ENCODE measurements around the gene PRR27. TPM values are rescaled to one million over a fixed set of nuclear protein-coding genes. Genes with fewer than 3 reads are reported as not detected.

PRR27 gene
- total RNA-seq, 1 experiment from 2014 or later, result not detected

- intact Hi-C loops (cut with micrococcal nuclease; ENCODE audit: unreplicated experiment) (no loop called here), in situ Hi-C loops (cut with HindIII; ENCODE audit: low pct_unique_long_range_greater_than_20kb, low sequenced_read_pairs) (no loop called here)
- DNase-seq (ENCODE audit: low read depth, low spot score) (no peak), ATAC-seq (no peak)
- H3K36me3 ChIP-seq (ENCODE audit: control insufficient read depth, insufficient read depth, low read length), result no peaks in the 10 kb centered on the region
- BruUV-seq (replicated peaks), result no TSS peak
- no peak overlapping the region for H3K27ac ChIP-seq (ENCODE audit: low read length)
- CTCF ChIA-PET, result no interaction called here
- no peak overlapping the region for H3K4me3 ChIP-seq (ENCODE audit: low read depth in 2 of 2, low read length in 2 of 2)
- POLR2A ChIA-PET, result no interaction called here
- no peaks in the 10 kb centered on the region for H3K9me3 ChIP-seq (ENCODE audit: control insufficient read depth, insufficient read depth, low read depth, low read length)
- no peaks in the 10 kb centered on the region for H3K4me1 ChIP-seq (ENCODE audit: control insufficient read depth, insufficient read depth, low read length)
- TF ChIP-seq REST (IDR thresholded peaks at IDR 0.05; ENCODE audit: insufficient read depth in 1 of 2, low read depth in 2 of 2, low read length in 1 of 2) (no peak), CTCF (IDR thresholded peaks at IDR 0.05) (no peak), TCF7L2 (IDR thresholded peaks at IDR 0.05; ENCODE audit: low read depth, low read length) (no peak), SIN3A (IDR thresholded peaks at IDR 0.05; ENCODE audit: borderline replicate concordance, insufficient read depth, low read depth, low read length) (no peak), POLR2AphosphoS5 (IDR thresholded peaks at IDR 0.05; ENCODE audit: low read depth, low read length) (no peak)
- H3K27me3 ChIP-seq (ENCODE audit: control insufficient read depth, insufficient read depth, low read length), result no peaks in the 10 kb centered on the region
Observed at GRCh38 chr4:70113656-70114055, 40.4 kb upstream of the PRR27 start.

- Histone ChIP-seq H3K27ac (ENCODE audit: low read length) (no peak overlapping the region), H3K36me3 (ENCODE audit: control insufficient read depth, insufficient read depth, low read length) (no peaks in the 10 kb centered on the region), H3K27me3 (ENCODE audit: control insufficient read depth, insufficient read depth, low read length) (no peaks in the 10 kb centered on the region), H3K4me1 (ENCODE audit: control insufficient read depth, insufficient read depth, low read length) (no peaks in the 10 kb centered on the region), H3K9me3 (ENCODE audit: control insufficient read depth, insufficient read depth, low read depth, low read length) (no peaks in the 10 kb centered on the region), H3K4me3 (ENCODE audit: low read depth in 2 of 2, low read length in 2 of 2) (no peak overlapping the region)
- BruUV-seq (replicated peaks), result no TSS peak
- intact Hi-C loops (cut with micrococcal nuclease; ENCODE audit: unreplicated experiment), result no loop called here
- ChIA-PET CTCF (no interaction called here), POLR2A (no interaction called here)
- TF ChIP-seq SIN3A (IDR thresholded peaks at IDR 0.05; ENCODE audit: borderline replicate concordance, insufficient read depth, low read depth, low read length) (no peak), REST (IDR thresholded peaks at IDR 0.05; ENCODE audit: insufficient read depth in 1 of 2, low read depth in 2 of 2, low read length in 1 of 2) (no peak), CTCF (IDR thresholded peaks at IDR 0.05) (no peak), POLR2AphosphoS5 (IDR thresholded peaks at IDR 0.05; ENCODE audit: low read depth, low read length) (no peak), TCF7L2 (IDR thresholded peaks at IDR 0.05; ENCODE audit: low read depth, low read length) (no peak)
- no peak for DNase-seq (ENCODE audit: low read depth, low spot score)
- no peak for ATAC-seq
- in situ Hi-C loops (cut with HindIII; ENCODE audit: low pct_unique_long_range_greater_than_20kb, low sequenced_read_pairs), result no loop called here
Observed at GRCh38 chr4:70114096-70114495, 39.9 kb upstream of the PRR27 start.
